ENCODE measurements around the gene PDE4D. TPM values are rescaled to one million over a fixed set of nuclear protein-coding genes. Genes with fewer than 3 reads are reported as not detected.

PDE4D gene
- total RNA-seq, 1 donor from 2014 or later: 85.8 TPM

- Histone ChIP-seq H3K9me3 (no peaks in the 10 kb centered on the region), H3K4me3 (no peak overlapping the region), H3K36me3 (no peaks in the 10 kb centered on the region), H3K27ac (peak overlapping the region; percentile 32), H3K27me3 (no peaks in the 10 kb centered on the region), H3K4me1 (peaks cover 21% of the 10 kb centered on the region)
- no peak for TF ChIP-seq CTCF (IDR thresholded peaks at IDR 0.05)
- ATAC-seq: no peak
- intact Hi-C loops (cut with DNase I): no loop called here
- no peak for DNase-seq
Measured at GRCh38 chr5:59543821-59544442, 349.6 kb downstream of the PDE4D start.

- peak overlapping the region; percentile 32 for H3K27ac ChIP-seq
- H3K36me3 ChIP-seq: no peaks in the 10 kb centered on the region
- intact Hi-C loops (cut with DNase I): no loop called here
- DNase-seq (no peak), ATAC-seq (no peak)
- H3K9me3 ChIP-seq: no peaks in the 10 kb centered on the region
- no peaks in the 10 kb centered on the region for H3K27me3 ChIP-seq
- no peak overlapping the region for H3K4me3 ChIP-seq
- H3K4me1 ChIP-seq: peaks cover 21% of the 10 kb centered on the region
- TF ChIP-seq CTCF (IDR thresholded peaks at IDR 0.05): no peak
Measured at GRCh38 chr5:59542851-59543820, 350.4 kb downstream of the PDE4D start.

GRCh38 chr5:59542306-59542705, 351.2 kb downstream of the PDE4D start:
- H3K27me3 ChIP-seq: no peaks in the 10 kb centered on the region
- H3K4me3 ChIP-seq: no peak overlapping the region
- H3K36me3 ChIP-seq: no peaks in the 10 kb centered on the region
- ATAC-seq (no peak), DNase-seq (no peak)
- H3K4me1 ChIP-seq: peaks cover 21% of the 10 kb centered on the region
- H3K9me3 ChIP-seq: no peaks in the 10 kb centered on the region
- no peak overlapping the region for H3K27ac ChIP-seq
- intact Hi-C loops (cut with DNase I): no loop called here
- no peak for TF ChIP-seq CTCF (IDR thresholded peaks at IDR 0.05)

GRCh38 chr5:59540366-59540765, 353.2 kb downstream of the PDE4D start:
- DNase-seq (no peak), ATAC-seq (no peak)
- H3K27me3 ChIP-seq: no peaks in the 10 kb centered on the region
- peaks cover 21% of the 10 kb centered on the region for H3K4me1 ChIP-seq
- intact Hi-C loops (cut with DNase I): no loop called here
- H3K9me3 ChIP-seq: no peaks in the 10 kb centered on the region
- TF ChIP-seq CTCF (IDR thresholded peaks at IDR 0.05): no peak
- H3K36me3 ChIP-seq: no peaks in the 10 kb centered on the region
- no peak overlapping the region for H3K4me3 ChIP-seq
- H3K27ac ChIP-seq: no peak overlapping the region

GRCh38 chr5:59538750-59539121, 354.8 kb downstream of the PDE4D start:
- Histone ChIP-seq H3K36me3 (no peaks in the 10 kb centered on the region), H3K27me3 (no peaks in the 10 kb centered on the region), H3K4me1 (peaks cover 13% of the 10 kb centered on the region), H3K4me3 (no peak overlapping the region), H3K9me3 (no peaks in the 10 kb centered on the region), H3K27ac (no peak overlapping the region)
- DNase-seq (no peak), ATAC-seq (no peak)
- no peak for TF ChIP-seq CTCF (IDR thresholded peaks at IDR 0.05)
- intact Hi-C loops (cut with DNase I): no loop called here

Data from upper lobe of right lung (tissue), 1 donor.